AG04450 (cell line): ENCODE results near the gene ST6GALNAC2. TPM values are rescaled to one million over a fixed set of nuclear protein-coding genes. Genes with fewer than 3 reads are reported as not detected.

Experiments used
- CTCF ChIA-PET: fragments of 300-600, 350-600 bp; formaldehyde crosslinking; extraction: SDS; loops from one replicate; lab custom pipeline; 2022; ENCODE audit warnings: antibody characterized with exemption, inconsistent platforms; lab: Charles Lee
- POLR2A ChIA-PET: fragments of 350-600 bp; formaldehyde crosslinking; extraction: SDS; loops from one replicate; lab custom pipeline; 2021; ENCODE audit warnings: antibody characterized with exemption, inconsistent platforms; lab: Yijun Ruan, JAX
- DNase-seq: peaks from one replicate; pipeline ENCODE4 v3.0.0-alpha.2; 2011; ENCODE audit warnings: low read depth, low spot score
- H3K27ac ChIP-seq: one replicate; pipeline ENCODE4 v1.5.1; 2012; ENCODE audit warnings: low read depth, low read length, control low read depth
- H3K27me3 ChIP-seq: one replicate; pipeline ENCODE4 v1.6.0; 2012; ENCODE audit warnings: low read length; ENCODE audit not compliant: control insufficient read depth, insufficient read depth
- H3K4me3 ChIP-seq: 2 replicates; pipeline ENCODE4 v1.5.1; 2011; ENCODE audit warnings: mild to moderate bottlenecking, low read depth, low read length, control low read depth
- H3K9me3 ChIP-seq: 2 replicates; pipeline ENCODE4 v1.5.1; 2012; ENCODE audit warnings: low read length; ENCODE audit not compliant: control insufficient read depth, insufficient read depth
- polyA plus RNA-seq: library from polyadenylated mRNA; depleted of rRNA; stranded (reverse); fragments of >200 nt; gene quantifications from 2 replicates; pipeline ENCODE4 v1.2.3, GENCODE V29; 2011; rRNA removed
- small RNA-seq: library from RNA; depleted of rRNA; stranded (forward); fragments of <200 nt; gene quantifications from one replicate; pipeline ENCODE3, GENCODE V24; 2012; ENCODE audit warnings: low read depth; ENCODE audit not compliant: insufficient read length
- TF ChIP-seq, protein P1 (sequence below): IDR thresholded peaks from 2 replicates; pipeline ENCODE4 v1.5.1; 2011; ENCODE audit warnings: low read depth, low read length, control low read depth, inconsistent platforms

Gene ST6GALNAC2
- polyA plus RNA-seq, 1 experiment, result 0.36 TPM

DNA sequence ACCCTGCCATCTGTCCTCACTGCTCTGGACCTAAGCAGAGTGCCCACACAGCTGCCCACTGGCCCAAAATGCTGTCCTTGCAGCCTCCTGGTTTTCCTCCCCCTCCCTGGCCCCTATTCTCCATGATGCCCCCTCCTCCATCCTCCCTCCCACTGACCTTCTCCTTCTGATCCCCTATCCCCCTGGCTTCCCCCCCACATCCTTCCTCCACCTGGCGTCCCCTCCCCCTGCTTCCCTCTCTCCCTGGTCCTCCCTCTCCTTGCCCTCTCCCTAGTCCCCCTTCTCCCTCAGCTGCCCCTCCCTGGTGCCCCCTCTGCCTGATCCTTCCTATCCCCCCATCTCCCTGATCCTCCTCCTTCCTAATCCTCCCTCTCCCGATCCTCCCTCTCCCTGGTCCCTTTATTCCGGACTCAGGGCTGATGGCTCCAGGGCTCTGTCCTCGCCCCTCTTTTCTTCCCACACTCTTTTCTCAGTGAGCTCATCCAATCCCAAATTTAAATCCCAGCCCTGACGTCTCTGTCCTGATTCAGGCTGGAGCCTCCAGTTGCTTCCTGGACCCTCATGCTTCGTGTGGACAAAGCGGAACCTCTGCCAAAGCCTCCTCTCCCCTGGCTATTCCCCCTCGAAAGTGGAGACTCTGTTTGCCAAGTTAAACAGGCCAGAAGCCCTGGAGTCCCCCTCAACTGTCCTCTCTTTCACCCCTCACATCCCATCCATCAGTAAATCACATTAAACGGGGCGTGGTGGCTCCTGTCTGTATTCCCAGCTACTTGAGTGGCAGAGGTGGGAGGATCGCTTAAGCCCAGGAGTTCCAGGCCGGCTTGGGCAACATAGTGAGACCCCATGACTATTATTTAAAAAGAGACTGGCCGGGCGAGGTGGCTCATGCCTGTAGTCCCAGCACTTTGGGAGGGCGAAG, 66.4 kb downstream of the ST6GALNAC2 start:
- Histone ChIP-seq H3K9me3 (no peaks in the 10 kb centered on the region), H3K27ac (no peak overlapping the region), H3K27me3 (no peaks in the 10 kb centered on the region), H3K4me3 (no peak overlapping the region)
- POLR2A ChIA-PET, result interaction anchor here (0.6 to 0.7 kb wide), 2 partner anchors 81 to 186 kb away, joined by 3 read pairs; no protein-coding TSS in a partner anchor
- TF ChIP-seq, protein P1, sequence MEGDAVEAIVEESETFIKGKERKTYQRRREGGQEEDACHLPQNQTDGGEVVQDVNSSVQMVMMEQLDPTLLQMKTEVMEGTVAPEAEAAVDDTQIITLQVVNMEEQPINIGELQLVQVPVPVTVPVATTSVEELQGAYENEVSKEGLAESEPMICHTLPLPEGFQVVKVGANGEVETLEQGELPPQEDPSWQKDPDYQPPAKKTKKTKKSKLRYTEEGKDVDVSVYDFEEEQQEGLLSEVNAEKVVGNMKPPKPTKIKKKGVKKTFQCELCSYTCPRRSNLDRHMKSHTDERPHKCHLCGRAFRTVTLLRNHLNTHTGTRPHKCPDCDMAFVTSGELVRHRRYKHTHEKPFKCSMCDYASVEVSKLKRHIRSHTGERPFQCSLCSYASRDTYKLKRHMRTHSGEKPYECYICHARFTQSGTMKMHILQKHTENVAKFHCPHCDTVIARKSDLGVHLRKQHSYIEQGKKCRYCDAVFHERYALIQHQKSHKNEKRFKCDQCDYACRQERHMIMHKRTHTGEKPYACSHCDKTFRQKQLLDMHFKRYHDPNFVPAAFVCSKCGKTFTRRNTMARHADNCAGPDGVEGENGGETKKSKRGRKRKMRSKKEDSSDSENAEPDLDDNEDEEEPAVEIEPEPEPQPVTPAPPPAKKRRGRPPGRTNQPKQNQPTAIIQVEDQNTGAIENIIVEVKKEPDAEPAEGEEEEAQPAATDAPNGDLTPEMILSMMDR, result no peak
- CTCF ChIA-PET, result interaction anchor here (1.9 kb wide), 1 partner anchor 27 kb away, joined by 6 read pairs; no protein-coding TSS in a partner anchor
- no peak for DNase-seq

DNA sequence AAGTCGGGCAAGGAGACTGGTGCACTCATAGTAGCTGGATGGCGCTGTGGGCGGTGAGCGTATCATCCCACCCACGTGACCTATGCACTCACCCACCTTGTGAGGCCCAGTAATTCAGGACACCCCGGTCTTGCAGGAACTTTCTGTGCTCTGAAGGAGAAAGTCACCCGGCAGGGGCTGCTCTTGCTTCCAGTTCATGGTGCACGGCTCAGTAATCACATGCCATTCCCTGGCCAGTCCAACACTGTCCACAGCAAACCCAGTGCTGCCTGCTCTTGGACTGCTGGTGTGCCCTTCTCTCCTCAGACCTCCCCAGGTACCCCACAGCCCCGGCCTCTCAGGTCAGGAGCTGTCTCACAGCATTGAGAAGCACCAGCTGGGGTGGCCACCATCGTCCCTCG, 68.0 kb downstream of the ST6GALNAC2 start:
- Histone ChIP-seq H3K4me3 (no peak overlapping the region), H3K27ac (no peak overlapping the region), H3K27me3 (no peaks in the 10 kb centered on the region), H3K9me3 (no peaks in the 10 kb centered on the region)
- TF ChIP-seq, protein P1, result no peak
- DNase-seq, result no peak
- ChIA-PET POLR2A (interaction anchor here (0.6 kb wide), 1 partner anchor 31 kb away, joined by 3 read pairs; no protein-coding TSS in a partner anchor), CTCF (interaction anchor here (0.6 to 1.6 kb wide), 2 partner anchors 19 to 164 kb away, joined by 3 read pairs; no protein-coding TSS in a partner anchor)

Small RNA genes within 50 kb of the gene (small RNA-seq; reads per million reads assigned to genes)
- not detected for gene AC015802.2
- not detected for gene SNORD1A
- gene SNORD1B, result 1,412 reads per million, percentile 97 among the genes with 10 or more reads in this experiment

Other genes starting within 250 kb of the ST6GALNAC2 start
- gene PRPSAP1, start 231.9 kb downstream of the ST6GALNAC2 start, polyA plus RNA-seq, result 48.8 and 49.9 TPM in 2 replicates
- 11.6 and 16.2 TPM in 2 replicates for gene SPHK1, start 201.3 kb downstream of the ST6GALNAC2 start, polyA plus RNA-seq
- gene UBE2O, start 132.7 kb downstream of the ST6GALNAC2 start, polyA plus RNA-seq, result 14.2 and 14.5 TPM in 2 replicates
- gene AANAT, start 118.3 kb downstream of the ST6GALNAC2 start, polyA plus RNA-seq, result 0.12 TPM in 1 of 2 replicates, not detected in the other
- 5.4 and 8.7 TPM in 2 replicates for gene RHBDF2, start 84.4 kb downstream of the ST6GALNAC2 start, polyA plus RNA-seq
- 7.4 and 7.7 TPM in 2 replicates for gene CYGB, start 48.2 kb downstream of the ST6GALNAC2 start, polyA plus RNA-seq
- gene PRCD, start 45.8 kb downstream of the ST6GALNAC2 start, polyA plus RNA-seq, result 0.69 and 1.9 TPM in 2 replicates
- not detected in 2 replicates for gene ST6GALNAC1, start 57.9 kb upstream of the ST6GALNAC2 start, polyA plus RNA-seq
- gene MXRA7, start 125.1 kb upstream of the ST6GALNAC2 start, polyA plus RNA-seq, result 222 and 265 TPM in 2 replicates
- 12.4 and 17.3 TPM in 2 replicates for gene JMJD6, start 140.7 kb upstream of the ST6GALNAC2 start, polyA plus RNA-seq
- 46.8 and 54.4 TPM in 2 replicates for gene METTL23, start 141.0 kb upstream of the ST6GALNAC2 start, polyA plus RNA-seq
- gene SRSF2, start 151.5 kb upstream of the ST6GALNAC2 start, polyA plus RNA-seq, result 170 and 184 TPM in 2 replicates
- gene MFSD11, start 152.3 kb upstream of the ST6GALNAC2 start, polyA plus RNA-seq, result 20.3 and 21.1 TPM in 2 replicates